Measurements from ENCODE around the gene PUS1.

Gene PUS1

GRCh38 chr12:131922772-131923171 is 6.3 kb upstream of the PUS1 start:
- peak overlapping the region; percentile 12; the same call in 1 of the 2 replicates for H3K9ac ChIP-seq
- no peak for TF ChIP-seq CTCF (conservative IDR thresholded peaks at IDR 0.05; ENCODE audit: low read depth, low read length)
- peak overlapping the region; percentile 39; the same call in 1 of the 2 replicates for H3K4me2 ChIP-seq
- H4K20me1 ChIP-seq (ENCODE audit: insufficient read depth), result no peaks in the 10 kb centered on the region
- H2AFZ ChIP-seq (ENCODE audit: low read depth), result no peak overlapping the region
- no peaks in the 10 kb centered on the region for H3K27me3 ChIP-seq (ENCODE audit: insufficient read depth, low read depth)
- H3K4me3 ChIP-seq (IDR thresholded peaks at IDR 0.05; ENCODE audit: insufficient read depth, low read depth, low read length), result no peak overlapping the region
- H3K36me3 ChIP-seq (ENCODE audit: insufficient read depth), result no peaks in the 10 kb centered on the region
- H3K4me1 ChIP-seq (ENCODE audit: low read depth, poor library complexity, severe bottlenecking), result peaks cover 26% of the 10 kb centered on the region
- H3K79me2 ChIP-seq (ENCODE audit: insufficient read depth, low read depth), result no peaks in the 10 kb centered on the region
- H3K27ac ChIP-seq, result no peak overlapping the region

GRCh38 chr12:131923260-131923659 is 5.8 kb upstream of the PUS1 start:
- Histone ChIP-seq H2AFZ (ENCODE audit: low read depth) (no peak overlapping the region), H3K4me1 (ENCODE audit: low read depth, poor library complexity, severe bottlenecking) (peaks cover 30% of the 10 kb centered on the region), H3K79me2 (ENCODE audit: insufficient read depth, low read depth) (no peaks in the 10 kb centered on the region), H3K4me2 (peak overlapping the region; percentile 39; the same call in 1 of the 2 replicates), H3K27ac (no peak overlapping the region; the same call in 1 of the 2 replicates), H3K36me3 (ENCODE audit: insufficient read depth) (no peaks in the 10 kb centered on the region), H4K20me1 (ENCODE audit: insufficient read depth) (no peaks in the 10 kb centered on the region), H3K4me3 (IDR thresholded peaks at IDR 0.05; ENCODE audit: insufficient read depth, low read depth, low read length) (no peak overlapping the region), H3K9ac (peak overlapping the region; percentile 12; the same call in 1 of the 2 replicates), H3K27me3 (ENCODE audit: insufficient read depth, low read depth) (no peaks in the 10 kb centered on the region)
- no peak for TF ChIP-seq CTCF (conservative IDR thresholded peaks at IDR 0.05; ENCODE audit: low read depth, low read length)

GRCh38 chr12:131927110-131928079 is 1.7 kb upstream of the PUS1 start:
- no peak overlapping the region for H3K4me3 ChIP-seq (IDR thresholded peaks at IDR 0.05; ENCODE audit: insufficient read depth, low read depth, low read length)
- H4K20me1 ChIP-seq (ENCODE audit: insufficient read depth), result no peaks in the 10 kb centered on the region
- no peak overlapping the region for H2AFZ ChIP-seq (ENCODE audit: low read depth)
- no peaks in the 10 kb centered on the region for H3K36me3 ChIP-seq (ENCODE audit: insufficient read depth)
- no peak for TF ChIP-seq CTCF (conservative IDR thresholded peaks at IDR 0.05; ENCODE audit: low read depth, low read length)
- H3K27me3 ChIP-seq (ENCODE audit: insufficient read depth, low read depth), result no peaks in the 10 kb centered on the region
- H3K4me2 ChIP-seq, result no peak overlapping the region; the same call in 1 of the 2 replicates
- peaks cover 14% of the 10 kb centered on the region for H3K79me2 ChIP-seq (ENCODE audit: insufficient read depth, low read depth)
- H3K9ac ChIP-seq, result no peak overlapping the region
- peaks cover 38% of the 10 kb centered on the region for H3K4me1 ChIP-seq (ENCODE audit: low read depth, poor library complexity, severe bottlenecking)
- H3K27ac ChIP-seq, result no peak overlapping the region

- peak overlapping the region; percentile 79 for H2AFZ ChIP-seq (ENCODE audit: low read depth)
Observed at GRCh38 chr12:131928080-131928710, 881 bp upstream of the PUS1 start.

More at GRCh38 chr12:131928080-131928710, 881 bp upstream of the PUS1 start:
- H4K20me1 ChIP-seq (ENCODE audit: insufficient read depth), result no peaks in the 10 kb centered on the region
- no peak for TF ChIP-seq CTCF (conservative IDR thresholded peaks at IDR 0.05; ENCODE audit: low read depth, low read length)
- peak overlapping the region; percentile 49; the same call in 1 of the 2 replicates for H3K9ac ChIP-seq
- H3K27me3 ChIP-seq (ENCODE audit: insufficient read depth, low read depth), result no peaks in the 10 kb centered on the region
- no peak overlapping the region for H3K4me3 ChIP-seq (IDR thresholded peaks at IDR 0.05; ENCODE audit: insufficient read depth, low read depth, low read length)
- no peaks in the 10 kb centered on the region for H3K36me3 ChIP-seq (ENCODE audit: insufficient read depth)
- peaks cover 32% of the 10 kb centered on the region for H3K4me1 ChIP-seq (ENCODE audit: low read depth, poor library complexity, severe bottlenecking)
- peak overlapping the region; percentile 36; the same call in 1 of the 2 replicates for H3K4me2 ChIP-seq
- no peak overlapping the region for H3K27ac ChIP-seq
- peaks cover 14% of the 10 kb centered on the region for H3K79me2 ChIP-seq (ENCODE audit: insufficient read depth, low read depth)

Measured in KMS-11 (cell line).